Lower leg skin (tissue), 4 donors: ENCODE data around the gene S100A1. TPM values are rescaled to one million over a fixed set of nuclear protein-coding genes. Genes with fewer than 3 reads are reported as not detected.

ENCODE experiments used
- DNase-seq, 2 donors: peaks; one replicate each; pipeline ENCODE4 v3.0.0-alpha.2; 2019; ENCODE audit warnings: low spot score in 2 of 2
- H3K4me3 ChIP-seq: fragments of 200-600 bp; sonication (generic); 2 replicates; pipeline ENCODE4 v1.5.1; 2017; ENCODE audit warnings: mild to moderate bottlenecking, low read depth; ENCODE audit not compliant: poor library complexity, severe bottlenecking
- CTCF ChIP-seq, 3 donors: fragments of 450-650 bp; IDR thresholded peaks; one replicate each; pipeline ENCODE4 v1.5.1; 2016; ENCODE audit warnings: antibody characterized with exemption in 3 of 3, mild to moderate bottlenecking in 3 of 3, moderate library complexity in 2 of 3
- POLR2A ChIP-seq, 2 donors: fragments of 450-650 bp; IDR thresholded peaks; one replicate each; pipeline ENCODE4 v1.6.1; 2016 to 2017; ENCODE audit warnings: antibody characterized with exemption in 2 of 2, mild to moderate bottlenecking in 1 of 2, moderate library complexity in 1 of 2
- WGBS, 2 donors: methylation state at CpG; one replicate each; pipeline ENCODE4 v1.1.5; 2018; 5-methylcytosine and 5-hydroxymethylcytosine counted together
- intact Hi-C: fragments of 100-400 bp; cut with DNase I; formaldehyde crosslinking; loops from one replicate; pipeline ENCODE4 v1.15.0; 2023; ENCODE audit warnings: low total_unique reads
- total RNA-seq, 4 donors: library from RNA; depleted of rRNA; stranded (reverse); fragments of >200 nt; gene quantifications; one replicate each; pipeline ENCODE4 v1.1.0, GENCODE V29; 2016

The S100A1 gene
- total RNA-seq, 4 donors from 2014 or later, result 8.7 to 33.5 (median 23.8) TPM

DNA sequence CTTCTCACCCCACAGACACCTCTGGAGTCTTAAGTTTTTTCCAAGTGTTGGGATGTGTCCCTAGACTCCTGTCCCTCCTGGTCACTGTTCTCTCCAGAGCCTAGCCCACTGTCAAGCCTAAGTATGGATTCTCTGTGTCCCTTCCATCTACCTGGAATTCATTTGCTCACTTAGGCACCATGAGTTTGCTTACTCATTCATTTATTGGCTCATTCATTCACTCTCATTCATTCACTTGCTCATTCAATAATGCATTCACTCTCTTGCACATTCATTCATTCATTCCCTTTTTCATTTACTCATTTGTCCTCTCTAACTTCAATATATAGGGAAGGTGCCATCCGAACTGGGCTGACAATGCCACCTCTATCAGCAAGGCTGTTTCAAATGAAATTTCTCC lies 16.9 kb upstream of the S100A1 start:
- H3K4me3 ChIP-seq, result no peak overlapping the region
- TF ChIP-seq CTCF (IDR thresholded peaks at IDR 0.05), result no peak
- no peak for TF ChIP-seq POLR2A (IDR thresholded peaks at IDR 0.05)
- DNase-seq, result no peak
- WGBS, 2 donors, result 45% methylated on average over 1 of the region's 1 CpG
- intact Hi-C loops, result no loop called here

- WGBS, 2 donors, result 16 to 49% methylated on average over 8 to 11 of the region's 11 CpGs
- DNase-seq, result no peak
- TF ChIP-seq CTCF (IDR thresholded peaks at IDR 0.05) (no peak), POLR2A (IDR thresholded peaks at IDR 0.05) (no peak)
- intact Hi-C loops, result no loop called here
- peak overlapping the region; percentile 45 for H3K4me3 ChIP-seq
Measured at GRCh38 chr1:153612111-153612754, 16.0 kb upstream of the S100A1 start.

DNA sequence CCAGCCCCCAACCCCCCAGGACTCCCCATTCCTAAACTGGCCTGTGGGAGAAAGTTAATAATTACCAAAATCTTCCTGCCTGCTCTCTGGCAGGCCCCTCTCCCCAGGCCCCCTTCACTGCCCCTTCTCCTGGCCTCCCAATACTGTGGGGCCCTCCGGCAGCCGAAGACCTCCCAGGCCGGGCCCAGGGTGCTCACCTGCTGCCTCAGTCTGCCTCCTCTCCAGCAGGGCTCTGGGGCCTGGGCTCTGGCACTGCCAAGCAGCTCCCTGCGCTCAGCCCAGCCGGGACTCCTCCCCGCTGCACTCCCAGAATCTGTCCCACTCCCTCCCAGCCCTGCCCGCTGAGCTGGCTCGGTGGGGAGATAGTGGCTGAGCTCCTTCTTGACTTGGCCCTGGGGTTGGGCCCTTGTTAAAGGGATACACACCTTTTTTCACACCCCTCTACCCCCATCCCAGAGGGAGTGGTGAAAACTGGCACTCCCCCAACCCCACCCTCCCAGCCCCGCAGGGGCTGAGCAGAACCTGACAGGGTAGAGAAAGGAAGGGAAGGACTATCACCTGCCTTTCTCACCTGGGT lies 15.4 kb upstream of the S100A1 start, which contains the start of gene S100A16:
Gene S100A16 (minus strand): TSS at position 383 of the 577 bp plus-strand sequence. CDS start 4,986 bp downstream, outside the sequence.
- peak; percentile 70 to 95 for DNase-seq

DNA sequence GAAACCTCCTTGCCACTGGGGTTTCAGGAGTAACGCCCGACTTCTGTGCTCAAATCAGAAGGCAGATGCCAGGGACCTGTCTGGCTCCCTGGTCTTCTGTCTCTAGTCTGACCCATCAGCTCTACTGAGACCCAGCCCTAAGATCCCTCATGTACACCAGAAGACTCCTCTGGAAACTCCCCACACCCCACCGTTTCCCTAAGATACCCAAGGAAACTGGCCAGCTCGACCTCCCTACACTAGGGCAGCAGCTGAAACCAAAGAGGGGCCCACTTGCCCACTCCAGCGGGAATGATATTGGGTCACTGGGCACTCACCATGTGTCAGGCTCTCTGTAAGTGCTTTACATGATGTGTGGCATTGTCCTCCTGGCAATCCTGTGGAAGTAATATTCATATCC lies 14.8 kb upstream of the S100A1 start:
- H3K4me3 ChIP-seq, result no peak overlapping the region
- WGBS, 2 donors, result 49 to 63% methylated on average over 5 of the region's 5 CpGs
- TF ChIP-seq POLR2A (IDR thresholded peaks at IDR 0.05), result no peak
- TF ChIP-seq CTCF (IDR thresholded peaks at IDR 0.05), result no peak
- no peak for DNase-seq
- intact Hi-C loops, result no loop called here

More for the DNA sequence above, 15.4 kb upstream of the S100A1 start, which contains the start of gene S100A16:
- WGBS, 2 donors, result 16 to 54% methylated on average over 7 to 9 of the region's 9 CpGs
- TF ChIP-seq CTCF (IDR thresholded peaks at IDR 0.05) (no peak), POLR2A (IDR thresholded peaks at IDR 0.05) (no peak)
- H3K4me3 ChIP-seq, result peak within 1 kb of the TSS; percentile 45
- intact Hi-C loops, result no loop called here

DNA sequence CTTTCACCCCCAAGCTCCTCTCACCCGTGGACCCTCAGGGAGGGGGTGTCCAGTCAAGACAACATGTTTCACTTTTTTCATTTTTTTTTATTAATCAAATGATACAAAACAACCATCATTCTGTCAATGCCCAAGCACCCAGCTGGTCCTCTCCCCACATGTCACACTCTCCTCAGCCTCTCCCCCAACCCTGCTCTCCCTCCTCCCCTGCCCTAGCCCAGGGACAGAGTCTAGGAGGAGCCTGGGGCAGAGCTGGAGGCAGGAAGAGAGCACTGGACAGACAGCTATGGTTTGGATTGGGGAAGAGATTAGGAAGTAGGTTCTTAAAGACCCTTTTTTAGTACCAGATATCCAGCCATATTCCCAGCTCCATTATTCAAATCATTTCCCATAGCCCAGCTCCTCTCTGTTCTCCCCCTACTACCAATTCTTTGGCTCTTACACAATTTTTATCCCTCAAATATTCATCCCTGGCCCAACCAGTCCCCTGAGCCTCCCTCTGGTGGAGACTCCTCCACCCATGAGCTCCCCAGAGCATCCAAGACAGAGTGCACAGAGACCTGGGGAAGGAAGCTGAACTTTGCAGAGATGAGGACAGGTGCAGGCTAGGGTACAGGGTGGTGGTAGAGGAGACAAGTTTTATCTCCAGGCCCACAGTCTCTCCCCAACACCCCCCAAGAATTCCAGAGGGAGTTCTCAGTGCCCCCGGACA lies 13.9 kb upstream of the S100A1 start:
- no peak for DNase-seq
- TF ChIP-seq CTCF (IDR thresholded peaks at IDR 0.05), result no peak
- no peak for TF ChIP-seq POLR2A (IDR thresholded peaks at IDR 0.05)
- H3K4me3 ChIP-seq, result no peak overlapping the region
- WGBS, 2 donors, result 52 to 66% methylated on average over 2 of the region's 2 CpGs
- intact Hi-C loops, result no loop called here
